Testis (tissue), 3 donors: Measurements from ENCODE around the gene CMTM7. TPM values are rescaled to one million over a fixed set of nuclear protein-coding genes. Genes with fewer than 3 reads are reported as not detected.

ENCODE experiments used
- DNase-seq: peaks from one replicate; pipeline ENCODE4 v3.0.0-alpha.2; 2019
- H3K27ac ChIP-seq, 2 donors: fragments of 200-600 bp; sonication (generic); one replicate each; pipeline ENCODE4 v1.5.1; 2019
- H3K27me3 ChIP-seq: fragments of 200-600 bp; sonication (generic); one replicate; pipeline ENCODE4 v1.5.1; 2019
- H3K36me3 ChIP-seq: fragments of 200-600 bp; sonication (generic); one replicate; pipeline ENCODE4 v1.5.1; 2017; ENCODE audit warnings: low read depth; ENCODE audit errors: missing control alignments
- H3K4me1 ChIP-seq: fragments of 200-600 bp; sonication (generic); one replicate; pipeline ENCODE4 v1.5.1; 2019
- H3K4me3 ChIP-seq, 2 donors: fragments of 200-600 bp; sonication (generic); one replicate each; pipeline ENCODE4 v1.5.1; 2017 to 2019
- H3K9me3 ChIP-seq: fragments of 200-600 bp; sonication (generic); one replicate; pipeline ENCODE4 v1.5.1; 2017
- POLR2A ChIP-seq: fragments of 450-650 bp; IDR thresholded peaks from one replicate; pipeline ENCODE4 v1.6.1; 2017; ENCODE audit warnings: antibody characterized with exemption, mild to moderate bottlenecking, moderate library complexity
- WGBS, 2 donors: methylation state at CpG; one replicate each; pipeline ENCODE4 v1.1.5; 2018; 5-methylcytosine and 5-hydroxymethylcytosine counted together
- intact Hi-C: fragments of 100-400 bp; cut with DNase I; formaldehyde crosslinking; loops from one replicate; pipeline ENCODE4 v1.15.1; 2023; ENCODE audit warnings: low total_unique reads
- polyA plus RNA-seq: library from polyadenylated mRNA; stranded (reverse); fragments of 350-450 nt; fragmentation: Illumina TruSeq; extraction: RNeasy Lipid Tissue Mini Kit (QIAGEN cat#74804); gene quantifications from one replicate; pipeline ENCODE4 v1.2.3, GENCODE V29; 2014; ENCODE audit warnings: low read depth, low replicate concordance; ENCODE audit not compliant: insufficient read depth
- total RNA-seq, 2 donors: library from RNA; depleted of rRNA; stranded (reverse); fragments of >200 nt; gene quantifications; one replicate each; pipeline ENCODE4 v1.2.3, GENCODE V29; 2016
- TF ChIP-seq, protein P1 (sequence below), 3 experiments: fragments of 450-650 bp in 2 of 3; fragments of 200-600 bp in 1 of 3; sonication (generic) in 1 of 3; IDR thresholded peaks; one replicate each; pipeline ENCODE4 v1.5.1; 2016 to 2019; ENCODE audit warnings: antibody characterized with exemption in 3 of 3, mild to moderate bottlenecking in 2 of 3, moderate library complexity in 1 of 3

Gene CMTM7
- total and polyA plus RNA-seq, 3 donors from 2014 or later = 15.0 to 40.9 (median 19.7) TPM

DNA sequence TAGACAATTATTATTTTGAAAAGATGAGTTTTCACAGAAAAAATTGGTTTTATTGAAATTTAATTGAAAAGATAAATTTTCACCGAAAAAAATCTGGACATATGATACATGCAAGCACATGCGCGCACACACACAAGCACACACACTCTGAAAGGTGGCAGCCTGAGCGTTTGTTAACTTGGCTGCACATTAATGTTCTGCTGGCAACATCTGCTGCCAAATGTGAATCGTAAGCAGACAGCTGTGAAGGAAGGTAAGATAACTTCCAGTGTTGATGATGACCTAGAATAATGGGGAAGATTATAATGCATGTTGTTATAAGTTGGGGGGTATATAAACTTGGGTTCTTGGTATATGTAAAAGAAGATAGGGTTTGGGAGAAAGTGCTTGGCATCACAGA lies 18.4 kb upstream of the CMTM7 start:
- intact Hi-C loops = loop anchor here (10.0 kb wide), 1 partner anchor 92 kb away; no protein-coding TSS in a partner anchor
- WGBS, 2 donors = 83 to 92% methylated on average over 5 of the region's 5 CpGs
- Histone ChIP-seq H3K27ac (no peak overlapping the region), H3K36me3 (no peaks in the 10 kb centered on the region), H3K9me3 (no peaks in the 10 kb centered on the region), H3K4me3 (no peak overlapping the region), H3K27me3 (no peaks in the 10 kb centered on the region), H3K4me1 (no peaks in the 10 kb centered on the region)
- TF ChIP-seq, protein P1, sequence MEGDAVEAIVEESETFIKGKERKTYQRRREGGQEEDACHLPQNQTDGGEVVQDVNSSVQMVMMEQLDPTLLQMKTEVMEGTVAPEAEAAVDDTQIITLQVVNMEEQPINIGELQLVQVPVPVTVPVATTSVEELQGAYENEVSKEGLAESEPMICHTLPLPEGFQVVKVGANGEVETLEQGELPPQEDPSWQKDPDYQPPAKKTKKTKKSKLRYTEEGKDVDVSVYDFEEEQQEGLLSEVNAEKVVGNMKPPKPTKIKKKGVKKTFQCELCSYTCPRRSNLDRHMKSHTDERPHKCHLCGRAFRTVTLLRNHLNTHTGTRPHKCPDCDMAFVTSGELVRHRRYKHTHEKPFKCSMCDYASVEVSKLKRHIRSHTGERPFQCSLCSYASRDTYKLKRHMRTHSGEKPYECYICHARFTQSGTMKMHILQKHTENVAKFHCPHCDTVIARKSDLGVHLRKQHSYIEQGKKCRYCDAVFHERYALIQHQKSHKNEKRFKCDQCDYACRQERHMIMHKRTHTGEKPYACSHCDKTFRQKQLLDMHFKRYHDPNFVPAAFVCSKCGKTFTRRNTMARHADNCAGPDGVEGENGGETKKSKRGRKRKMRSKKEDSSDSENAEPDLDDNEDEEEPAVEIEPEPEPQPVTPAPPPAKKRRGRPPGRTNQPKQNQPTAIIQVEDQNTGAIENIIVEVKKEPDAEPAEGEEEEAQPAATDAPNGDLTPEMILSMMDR (IDR thresholded peaks at IDR 0.05) = no peak
- no peak for TF ChIP-seq POLR2A
- DNase-seq = no peak

DNA sequence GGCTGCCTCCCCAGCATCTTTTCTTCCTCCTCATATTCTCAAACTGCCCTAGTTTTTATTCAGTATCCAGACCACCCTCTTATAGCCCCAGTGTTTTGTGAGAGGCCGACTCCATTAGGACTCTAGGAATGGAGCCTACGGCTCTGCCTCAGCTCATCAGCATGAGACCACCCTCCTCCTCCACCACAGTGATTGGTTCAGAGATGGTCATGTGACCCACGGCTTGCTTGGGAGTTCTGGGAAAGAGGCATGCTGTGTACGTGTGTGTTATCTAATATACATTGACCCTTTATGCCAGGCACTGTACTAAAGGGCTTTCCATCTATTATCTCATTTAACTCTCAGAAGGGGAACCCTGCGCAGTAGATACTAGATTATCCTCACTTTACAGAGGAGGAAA lies 17.8 kb upstream of the CMTM7 start:
- TF ChIP-seq, protein P1 (IDR thresholded peaks at IDR 0.05) = no peak
- TF ChIP-seq POLR2A = no peak
- intact Hi-C loops = loop anchor here (10.0 kb wide), 1 partner anchor 91 kb away; no protein-coding TSS in a partner anchor
- no peaks in the 10 kb centered on the region for H3K27me3 ChIP-seq
- DNase-seq = no peak
- WGBS, 2 donors = 73 to 74% methylated on average over 5 of the region's 5 CpGs
- H3K4me3 ChIP-seq = no peak overlapping the region
- H3K27ac ChIP-seq = no peak overlapping the region
- H3K36me3 ChIP-seq = no peaks in the 10 kb centered on the region
- H3K9me3 ChIP-seq = no peaks in the 10 kb centered on the region
- no peaks in the 10 kb centered on the region for H3K4me1 ChIP-seq

DNA sequence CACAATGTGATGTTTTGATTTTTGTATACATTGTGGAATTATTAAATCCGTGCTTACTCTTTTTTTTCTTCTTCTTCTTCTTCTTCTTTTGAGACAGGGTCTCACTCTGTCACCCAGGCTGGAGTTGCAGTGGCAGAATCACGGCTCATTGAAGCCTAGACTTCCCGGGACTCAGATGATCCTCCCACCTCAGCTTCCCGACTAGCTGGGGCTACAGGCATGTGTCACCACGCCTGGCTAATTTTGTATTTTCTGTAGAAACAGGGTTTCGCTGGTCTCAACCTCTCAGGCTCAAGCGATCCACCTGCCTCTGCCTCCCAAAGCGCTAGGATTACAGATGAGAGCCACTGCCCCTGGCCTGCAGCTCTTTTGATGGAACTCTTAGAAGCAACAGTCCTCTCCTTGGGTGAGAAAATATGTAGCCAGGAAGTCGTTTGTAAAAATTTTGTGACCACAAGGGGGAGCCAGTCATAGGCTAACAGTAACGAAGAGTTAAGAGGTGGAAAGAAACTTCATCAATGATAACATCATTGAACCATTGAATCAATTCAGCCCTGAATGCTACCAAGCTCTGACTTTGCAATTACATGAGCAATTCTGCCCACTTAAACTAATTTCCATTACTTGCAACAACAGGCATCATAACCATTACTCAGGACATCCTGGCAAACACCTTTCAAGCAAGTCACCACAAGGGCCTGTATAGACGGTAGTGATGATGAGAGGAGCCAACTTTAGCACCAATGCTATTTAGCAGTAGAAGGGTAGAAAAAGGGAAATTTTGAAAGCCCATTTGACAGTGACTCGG lies 16.7 kb upstream of the CMTM7 start:
- peak; percentile 86 for DNase-seq
- H3K36me3 ChIP-seq = no peaks in the 10 kb centered on the region
- no peaks in the 10 kb centered on the region for H3K9me3 ChIP-seq
- H3K27me3 ChIP-seq = no peaks in the 10 kb centered on the region
- intact Hi-C loops = loop anchor here (10.0 kb wide), 1 partner anchor 90 kb away; no protein-coding TSS in a partner anchor
- TF ChIP-seq POLR2A = no peak
- TF ChIP-seq, protein P1 (IDR thresholded peaks at IDR 0.05) = peak; percentile 63 to 78 (median 66)
- WGBS, 2 donors = 53 to 57% methylated on average over 12 of the region's 12 CpGs
- H3K27ac ChIP-seq = no peak overlapping the region
- H3K4me1 ChIP-seq = no peaks in the 10 kb centered on the region
- H3K4me3 ChIP-seq = no peak overlapping the region

DNA sequence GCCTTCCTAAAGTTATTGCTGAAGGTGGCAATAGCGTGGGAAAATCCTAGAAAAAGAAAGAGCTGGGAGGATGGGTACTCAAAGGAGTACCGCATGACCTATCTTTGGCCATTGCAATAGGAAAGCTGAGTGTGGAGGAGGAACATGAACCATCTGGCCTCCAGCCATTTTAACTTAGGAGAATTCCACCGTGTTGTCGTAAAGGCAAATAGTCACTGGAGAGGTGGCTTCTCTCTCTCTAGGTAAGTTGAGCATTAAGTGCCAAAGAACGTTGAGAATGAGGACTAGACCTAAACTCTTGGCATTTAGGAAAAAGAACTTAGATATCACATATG lies 16.1 kb upstream of the CMTM7 start:
- TF ChIP-seq, protein P1 (IDR thresholded peaks at IDR 0.05) = no peak
- TF ChIP-seq POLR2A = no peak
- intact Hi-C loops = loop anchor here (10.0 kb wide), 1 partner anchor 89 kb away; no protein-coding TSS in a partner anchor
- H3K4me3 ChIP-seq = no peak overlapping the region
- no peaks in the 10 kb centered on the region for H3K4me1 ChIP-seq
- no peak overlapping the region for H3K27ac ChIP-seq
- DNase-seq = no peak
- H3K27me3 ChIP-seq = no peaks in the 10 kb centered on the region
- H3K36me3 ChIP-seq = no peaks in the 10 kb centered on the region
- WGBS, 2 donors = 81 to 93% methylated on average over 5 of the region's 5 CpGs
- no peaks in the 10 kb centered on the region for H3K9me3 ChIP-seq
